Measurements from ENCODE around the gene RIMBP2.

Gene RIMBP2

DNA sequence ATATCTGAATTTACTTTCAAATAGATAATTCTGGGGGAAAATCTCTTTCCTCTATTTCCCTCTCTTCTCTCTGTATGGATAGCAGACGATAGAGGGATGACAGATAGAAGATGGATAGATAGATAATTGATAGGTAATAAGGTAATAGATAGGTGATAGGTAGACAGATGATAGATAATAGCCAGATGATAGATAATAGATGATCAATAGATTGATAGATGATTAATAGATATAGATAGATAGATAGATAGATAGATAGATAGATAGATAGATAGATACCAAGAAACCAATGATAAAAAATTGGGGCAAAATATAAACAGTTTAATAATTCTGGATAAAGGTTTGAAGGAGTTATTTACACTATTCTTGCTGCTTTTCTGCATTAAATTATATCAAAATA is 26.6 kb upstream of the RIMBP2 start:
- in situ Hi-C loops (cut with MboI; ENCODE audit: low sequenced_read_pairs) = loop anchor here (25.0 kb wide), 1 partner anchor 705 kb away; no protein-coding TSS in a partner anchor

DNA sequence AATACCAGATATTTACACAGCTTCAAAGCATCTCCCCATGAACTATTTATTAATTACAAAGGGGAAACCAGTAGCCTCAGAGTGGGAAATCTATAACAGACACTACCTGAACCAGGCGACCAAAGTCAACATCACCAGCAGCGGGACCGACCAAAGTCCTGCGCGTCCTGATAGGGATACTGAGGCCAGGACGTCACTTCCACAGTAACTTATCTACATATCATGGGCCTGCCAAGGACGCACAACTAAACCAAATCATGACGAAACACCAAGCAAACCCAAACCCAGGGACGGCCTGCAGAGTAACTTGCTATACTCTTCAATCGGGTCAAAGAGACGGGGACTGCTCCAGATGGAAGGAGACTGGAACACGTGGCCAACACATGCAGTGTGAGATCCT is 26.0 kb upstream of the RIMBP2 start:
- in situ Hi-C loops (cut with MboI; ENCODE audit: low sequenced_read_pairs) = loop anchor here (25.0 kb wide), 1 partner anchor 705 kb away; no protein-coding TSS in a partner anchor

DNA sequence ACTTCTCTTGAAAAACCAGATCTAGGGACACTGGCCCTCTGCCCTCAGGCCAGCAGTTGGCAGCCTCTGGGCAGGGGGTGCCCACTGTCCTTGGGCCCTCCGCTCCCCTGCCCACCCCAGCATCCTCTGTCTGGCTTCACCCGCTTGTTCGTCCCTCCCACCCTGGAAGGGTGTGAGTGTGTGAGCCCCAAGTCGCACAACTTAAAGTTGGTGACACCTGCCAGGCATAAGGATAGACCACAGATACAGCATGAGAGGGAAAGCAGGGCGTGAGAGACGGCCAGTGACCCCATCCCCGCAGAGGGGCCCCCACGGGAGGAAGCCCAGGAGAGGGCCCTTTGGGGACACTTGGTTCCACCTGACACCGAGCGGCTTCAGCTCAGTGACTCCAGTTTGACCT is 23.5 kb upstream of the RIMBP2 start:
- in situ Hi-C loops (cut with MboI; ENCODE audit: low sequenced_read_pairs) = loop anchor here (25.0 kb wide), 1 partner anchor 702 kb away; no protein-coding TSS in a partner anchor

DNA sequence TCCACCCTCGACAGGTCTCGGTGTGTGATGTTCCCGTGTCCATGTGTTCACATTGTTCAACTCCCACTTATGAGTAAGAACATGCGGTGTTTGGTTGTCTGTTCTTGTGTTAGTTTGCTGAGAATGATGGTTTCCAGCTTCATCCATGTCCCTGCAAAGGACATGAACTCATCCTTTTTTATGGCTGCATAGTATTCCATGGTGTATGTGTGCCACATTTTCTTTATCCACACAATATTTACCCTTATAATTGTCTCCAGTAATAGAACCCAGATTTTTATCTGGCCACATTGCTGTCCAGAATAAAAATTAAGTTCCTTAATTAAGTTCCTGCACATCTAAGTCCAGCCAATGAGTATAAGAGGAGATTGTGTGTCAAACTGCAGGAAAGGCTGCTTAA is 22.3 kb upstream of the RIMBP2 start:
- in situ Hi-C loops (cut with MboI; ENCODE audit: low sequenced_read_pairs) = loop anchor here (25.0 kb wide), 1 partner anchor 701 kb away; no protein-coding TSS in a partner anchor

DNA sequence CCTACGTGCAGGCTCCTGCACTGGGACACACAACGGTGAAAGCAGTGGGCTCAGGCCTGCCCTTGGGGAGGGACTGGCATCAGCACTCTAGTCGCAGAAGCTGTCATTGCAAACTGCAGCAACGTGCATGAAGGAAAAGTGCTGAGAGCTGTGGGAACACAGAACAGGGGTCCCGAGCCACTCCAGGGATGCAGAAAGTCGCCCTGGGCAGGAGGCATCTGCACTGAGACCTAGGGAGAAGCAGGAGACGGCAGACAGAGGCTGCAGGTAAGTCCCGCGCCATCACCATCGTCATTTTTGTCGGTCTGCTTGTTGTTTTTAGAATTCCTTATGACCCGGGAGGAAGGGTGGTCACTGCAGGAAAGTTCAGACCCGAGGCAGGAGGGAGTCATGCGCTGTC is 21.6 kb upstream of the RIMBP2 start:
- in situ Hi-C loops (cut with MboI; ENCODE audit: low sequenced_read_pairs) = loop anchor here (25.0 kb wide), 1 partner anchor 700 kb away; no protein-coding TSS in a partner anchor

DNA sequence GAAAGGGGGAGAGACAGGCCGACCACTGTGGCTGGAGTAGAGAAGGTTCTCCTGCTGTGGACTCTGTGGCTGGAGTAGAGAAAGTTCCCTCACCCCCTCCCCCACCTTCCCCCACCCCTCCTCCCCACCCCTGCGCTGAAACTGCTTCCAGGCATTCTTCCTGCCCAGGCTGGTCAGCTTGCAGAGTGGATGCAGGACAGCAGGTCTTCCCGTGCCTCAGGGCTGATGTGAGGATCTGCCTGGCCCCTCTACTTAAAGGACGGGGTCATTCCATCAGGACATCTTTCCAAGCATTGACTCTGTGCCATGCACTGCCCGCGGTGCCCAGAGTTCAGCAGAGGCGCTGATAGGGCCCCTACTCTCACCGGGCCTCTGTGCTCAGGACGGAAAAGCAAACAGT is 13.2 kb upstream of the RIMBP2 start:
- in situ Hi-C loops (cut with MboI; ENCODE audit: low sequenced_read_pairs) = loop anchor here (25.0 kb wide), 1 partner anchor 692 kb away; no protein-coding TSS in a partner anchor

DNA sequence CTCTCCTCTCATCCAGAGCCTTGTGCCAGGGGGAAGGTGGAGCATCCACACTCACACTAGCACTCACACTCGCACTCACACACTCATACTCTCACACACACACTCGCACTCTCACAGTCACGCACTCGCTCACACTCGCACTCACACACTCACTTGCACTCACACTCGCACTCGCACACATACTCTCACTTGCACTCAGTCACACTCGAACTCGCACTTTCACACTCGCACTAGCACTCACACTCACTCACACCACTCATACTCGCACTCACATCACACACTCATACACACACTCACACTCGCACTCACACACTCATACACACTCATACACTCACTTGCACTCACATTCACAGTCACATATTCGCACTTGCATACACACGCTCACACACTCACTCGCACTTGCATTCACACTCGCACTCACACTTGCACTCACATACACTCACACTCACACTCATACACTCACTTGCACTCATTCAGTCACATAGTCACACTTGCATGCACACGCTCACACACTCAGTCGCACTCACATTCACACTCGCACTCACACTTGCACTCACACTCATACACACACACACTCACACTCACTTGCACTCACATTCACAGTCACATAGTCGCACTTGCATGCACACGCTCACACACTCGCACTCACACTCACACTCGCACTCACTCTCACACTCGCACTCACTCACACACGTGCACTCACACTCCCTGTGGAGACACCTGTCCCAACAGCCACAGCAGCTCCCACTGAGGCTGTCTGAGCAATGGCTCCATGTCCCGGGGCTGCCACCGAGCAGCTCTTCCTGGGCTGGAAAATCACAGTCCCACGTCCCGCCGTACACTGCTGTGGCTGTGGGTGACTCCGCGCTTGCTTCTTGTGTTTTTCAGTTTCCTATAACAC is 12.3 kb upstream of the RIMBP2 start:
- in situ Hi-C loops (cut with MboI; ENCODE audit: low sequenced_read_pairs) = loop anchor here (25.0 kb wide), 1 partner anchor 691 kb away; no protein-coding TSS in a partner anchor

DNA sequence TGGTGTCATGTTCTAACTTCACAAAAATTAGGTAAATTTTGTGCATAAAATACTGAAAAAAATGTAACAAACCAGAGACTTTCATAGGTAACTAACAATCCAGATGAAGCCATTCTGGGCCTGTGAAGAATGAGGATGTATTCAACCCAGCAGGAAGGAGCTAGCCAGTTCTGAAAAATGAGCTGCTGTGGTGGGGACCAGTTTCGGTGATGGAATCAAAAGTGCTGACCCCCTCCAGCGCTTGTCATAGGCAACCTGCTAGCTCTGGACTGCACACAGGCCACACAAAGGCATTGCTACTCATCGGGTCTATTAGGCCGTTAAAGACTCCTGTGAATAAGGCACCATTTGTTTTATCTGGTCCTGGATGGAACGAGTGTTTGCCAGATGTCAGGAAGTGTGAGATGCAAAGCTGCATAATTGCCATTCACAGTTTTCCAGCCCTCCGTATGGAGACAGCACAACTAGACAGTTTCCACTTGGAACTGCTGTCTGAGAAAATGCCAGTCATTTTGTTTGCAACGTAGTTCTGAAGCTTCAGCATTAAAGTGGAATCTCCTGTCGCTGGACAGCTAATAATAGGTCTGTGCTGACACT is 3.3 kb upstream of the RIMBP2 start:
- in situ Hi-C loops (cut with MboI; ENCODE audit: low sequenced_read_pairs) = no loop called here

DNA sequence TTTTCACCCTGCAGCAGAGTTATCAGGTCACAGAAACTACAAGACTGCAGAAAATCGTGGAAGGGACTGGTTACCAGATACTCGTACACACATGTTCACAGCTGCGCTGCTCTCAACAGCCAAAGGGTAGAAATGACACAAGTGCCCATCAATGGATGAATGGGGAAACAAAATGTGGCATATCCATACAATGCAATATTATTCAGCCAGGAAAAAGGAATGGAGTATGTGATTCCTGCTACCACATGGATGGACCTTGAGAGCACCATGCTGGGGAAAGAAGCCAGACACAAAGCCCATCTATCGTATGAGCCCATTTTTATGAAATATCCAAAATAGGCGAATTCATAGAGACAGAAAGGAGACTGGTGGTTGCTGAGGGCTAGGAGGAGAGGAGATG is 1.7 kb upstream of the RIMBP2 start:
- in situ Hi-C loops (cut with MboI; ENCODE audit: low sequenced_read_pairs) = no loop called here

DNA sequence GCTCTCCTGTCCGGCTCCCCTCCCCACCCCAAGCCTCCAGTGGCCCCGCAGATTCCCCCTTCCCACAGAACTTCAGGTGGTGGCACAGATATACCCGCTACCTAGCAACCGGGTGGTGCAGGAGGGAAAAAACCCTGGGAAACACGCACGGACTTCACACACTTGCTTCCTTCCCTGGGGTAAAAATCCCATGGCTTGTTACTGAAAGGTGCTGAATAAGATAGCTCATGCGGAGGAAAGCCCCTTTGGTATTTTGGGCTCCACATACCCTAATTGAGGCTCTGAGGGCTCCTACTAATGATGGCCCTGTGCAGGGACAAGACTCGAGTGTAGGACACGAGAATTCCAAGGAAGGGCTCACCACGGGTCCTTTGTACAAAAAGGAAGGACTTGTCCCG is 869 bp upstream of the RIMBP2 start:
- in situ Hi-C loops (cut with MboI; ENCODE audit: low sequenced_read_pairs) = no loop called here

DNA sequence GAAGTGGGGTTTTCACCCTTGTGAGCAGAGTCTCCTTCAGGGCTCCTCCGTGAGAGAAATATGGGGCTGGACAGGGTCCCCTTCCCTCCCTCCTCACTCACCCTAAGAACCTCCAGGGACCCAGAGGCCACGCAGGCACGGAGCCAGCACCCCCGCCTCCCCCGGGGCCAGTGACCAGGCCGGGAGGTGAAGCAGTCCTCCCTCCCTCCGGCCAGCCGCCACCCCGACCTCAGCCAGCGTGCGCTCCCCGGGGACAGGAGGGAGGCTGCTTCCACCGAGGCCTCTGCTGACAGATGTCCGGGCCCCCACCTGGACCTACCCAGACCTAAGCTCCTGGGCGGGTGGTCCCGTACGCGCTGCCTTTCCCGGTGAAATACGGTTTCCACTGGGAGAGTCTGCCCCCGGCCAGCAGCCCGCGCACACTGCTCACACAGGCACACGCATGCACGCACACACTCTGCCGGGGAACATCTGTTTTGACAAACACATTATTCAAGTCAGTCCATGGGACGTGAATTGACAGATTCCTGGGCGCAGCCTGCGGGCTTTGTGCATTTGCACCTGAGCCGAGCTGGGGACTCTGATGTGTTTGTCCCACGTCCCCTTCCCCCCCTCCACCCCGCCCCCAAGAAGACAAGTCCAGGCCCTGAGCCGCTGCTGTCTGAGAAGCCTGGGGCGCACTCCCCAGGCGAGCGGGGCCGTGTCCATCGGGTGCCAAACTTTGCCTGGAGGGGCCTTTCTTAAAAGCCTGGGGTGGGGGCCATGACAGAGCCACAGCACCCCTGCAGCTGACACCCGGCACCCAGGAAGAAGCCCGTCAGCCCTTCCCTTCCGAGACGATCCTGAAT is 725 bp downstream of the RIMBP2 start:
- in situ Hi-C loops (cut with MboI; ENCODE audit: low sequenced_read_pairs) = no loop called here

DNA sequence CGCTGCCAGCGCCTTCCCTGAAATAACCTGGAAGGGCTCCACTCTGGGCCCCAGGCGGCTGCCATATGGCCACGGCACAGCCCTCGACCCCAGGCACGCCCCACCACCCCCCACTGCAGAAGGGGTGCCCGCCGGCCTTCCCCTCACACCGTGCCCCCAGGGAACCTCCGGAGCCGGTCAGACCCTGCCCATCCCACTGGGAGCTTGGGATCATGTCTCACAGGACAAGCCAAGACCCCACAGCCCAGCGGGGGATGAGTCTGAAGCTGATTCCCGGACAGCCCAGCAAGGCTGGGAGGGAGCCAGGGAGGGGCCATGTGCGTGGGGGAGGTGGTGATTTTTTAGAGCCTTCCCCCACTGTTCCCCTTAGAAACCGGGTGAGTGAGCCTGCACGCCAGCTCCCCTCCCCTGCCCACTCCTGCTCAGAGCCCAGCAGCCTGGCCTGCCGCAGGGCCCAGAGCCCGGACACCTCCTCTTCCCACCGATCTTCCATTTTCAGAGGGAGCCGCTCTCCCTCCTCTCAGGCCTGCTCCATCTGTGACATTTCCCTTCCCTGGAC is 1.4 kb downstream of the RIMBP2 start:
- in situ Hi-C loops (cut with MboI; ENCODE audit: low sequenced_read_pairs) = no loop called here

DNA sequence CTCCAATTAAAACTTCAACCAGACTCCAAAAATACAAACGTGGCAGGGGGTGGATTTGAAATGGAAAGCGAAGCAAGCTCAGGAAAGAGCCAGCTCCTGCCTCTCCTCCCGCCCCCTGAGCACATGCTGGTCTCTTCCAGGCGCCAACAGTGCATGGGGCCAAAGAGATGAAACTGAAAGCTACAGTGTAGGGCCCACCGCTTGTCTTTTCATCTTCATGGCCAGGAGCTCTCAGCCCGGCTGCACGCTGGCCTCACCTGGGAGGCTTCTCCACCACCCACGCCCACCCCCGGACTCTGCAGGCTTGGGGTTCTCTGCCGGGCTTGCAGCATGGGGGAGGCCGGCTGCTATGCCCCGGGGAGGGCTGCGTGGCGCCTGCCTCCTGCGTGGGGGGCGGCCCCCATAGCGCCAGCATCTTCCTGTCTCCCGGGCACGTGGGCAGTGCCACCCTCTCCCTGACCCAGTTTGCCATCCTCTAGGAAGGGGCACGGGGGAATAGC is 2.0 kb downstream of the RIMBP2 start:
- in situ Hi-C loops (cut with MboI; ENCODE audit: low sequenced_read_pairs) = no loop called here

DNA sequence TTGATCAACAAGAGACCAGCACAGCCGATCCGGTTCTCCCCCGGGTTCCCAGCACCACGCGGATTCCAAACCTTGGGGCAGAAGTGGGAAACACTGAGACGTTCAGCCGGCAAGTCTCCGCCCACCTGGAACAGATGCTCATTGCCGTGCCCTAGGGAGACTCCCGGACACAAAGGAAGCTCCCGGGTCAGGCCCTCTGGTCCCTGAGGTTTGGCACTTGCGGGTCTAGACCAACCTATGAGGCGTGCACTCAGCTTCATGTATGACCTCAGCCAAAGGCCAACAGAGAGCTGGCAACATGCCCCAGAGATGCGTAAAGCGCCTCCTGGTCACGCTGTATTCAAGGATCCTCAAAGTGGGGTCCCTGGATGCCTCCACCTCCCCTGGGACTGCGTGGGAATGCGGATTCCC is 2.5 kb downstream of the RIMBP2 start:
- in situ Hi-C loops (cut with MboI; ENCODE audit: low sequenced_read_pairs) = no loop called here

DNA sequence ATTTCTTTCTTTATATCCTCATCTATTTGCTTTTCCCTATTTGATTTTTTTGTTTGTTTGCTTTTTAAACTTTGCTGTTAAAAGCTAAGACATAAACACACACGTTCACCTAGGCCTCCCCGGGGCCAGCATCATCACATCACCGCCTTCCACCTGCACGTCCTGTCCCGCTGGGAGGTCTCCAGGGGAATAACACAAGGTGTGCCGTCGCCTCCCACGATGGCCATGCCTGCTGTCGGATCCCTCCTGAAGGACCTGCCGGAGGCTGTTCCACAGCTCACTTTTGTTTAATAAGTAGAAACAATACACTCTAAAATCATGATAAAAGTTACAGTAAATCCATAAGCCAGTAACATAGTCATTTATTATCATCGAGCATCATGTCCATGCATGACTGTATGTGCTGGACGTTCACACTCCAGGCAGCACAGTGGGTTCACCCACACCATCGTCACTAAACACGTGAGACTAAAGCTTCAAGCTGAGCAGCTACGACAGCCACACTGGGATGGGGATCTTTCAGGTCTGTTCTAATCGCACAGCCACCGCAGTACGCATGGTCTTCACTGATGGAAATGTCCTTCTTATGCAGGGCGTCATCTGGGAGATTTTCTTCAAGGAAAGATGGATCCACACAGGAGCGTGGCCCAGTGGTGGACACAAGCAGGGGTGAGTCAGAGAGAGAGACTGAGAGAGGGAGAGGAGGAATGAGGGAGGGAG is 3.6 kb downstream of the RIMBP2 start:
- in situ Hi-C loops (cut with MboI; ENCODE audit: low sequenced_read_pairs) = no loop called here

DNA sequence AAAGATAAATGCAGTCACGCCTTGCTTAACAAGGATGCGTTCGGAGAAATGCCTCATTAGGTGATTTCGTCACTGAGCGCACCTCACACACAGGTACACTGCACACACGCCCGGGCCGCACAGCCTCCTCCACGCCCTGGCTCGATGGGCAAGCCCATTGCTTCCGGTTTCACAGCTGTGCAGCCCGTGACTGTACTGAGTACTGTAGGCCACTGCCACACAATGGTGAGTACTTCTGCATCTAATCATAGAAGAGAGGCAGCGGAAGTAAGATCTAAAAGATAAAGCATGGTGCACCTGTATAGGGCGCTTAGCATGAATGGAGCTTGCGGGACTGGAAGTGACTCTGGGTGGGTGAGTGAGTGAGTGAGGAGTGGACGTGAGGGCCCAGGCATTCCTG is 4.3 kb downstream of the RIMBP2 start:
- in situ Hi-C loops (cut with MboI; ENCODE audit: low sequenced_read_pairs) = no loop called here

DNA sequence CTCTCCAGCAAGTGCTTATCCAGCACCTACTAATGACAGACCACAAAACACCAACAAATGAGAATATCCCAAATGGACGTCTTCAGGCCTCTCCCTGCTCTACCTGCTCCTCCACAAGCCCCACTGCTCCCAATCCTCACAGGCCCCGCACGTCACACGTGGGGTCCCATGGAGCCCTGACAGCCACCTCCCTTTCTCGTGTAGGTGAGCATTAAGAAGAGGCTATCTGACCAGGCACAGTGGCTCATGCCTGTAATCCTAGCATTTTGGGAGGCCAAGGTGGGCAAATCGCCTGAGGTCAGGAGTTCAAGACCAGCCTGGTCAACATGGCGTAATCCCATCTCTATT is 5.4 kb downstream of the RIMBP2 start:
- in situ Hi-C loops (cut with MboI; ENCODE audit: low sequenced_read_pairs) = no loop called here

DNA sequence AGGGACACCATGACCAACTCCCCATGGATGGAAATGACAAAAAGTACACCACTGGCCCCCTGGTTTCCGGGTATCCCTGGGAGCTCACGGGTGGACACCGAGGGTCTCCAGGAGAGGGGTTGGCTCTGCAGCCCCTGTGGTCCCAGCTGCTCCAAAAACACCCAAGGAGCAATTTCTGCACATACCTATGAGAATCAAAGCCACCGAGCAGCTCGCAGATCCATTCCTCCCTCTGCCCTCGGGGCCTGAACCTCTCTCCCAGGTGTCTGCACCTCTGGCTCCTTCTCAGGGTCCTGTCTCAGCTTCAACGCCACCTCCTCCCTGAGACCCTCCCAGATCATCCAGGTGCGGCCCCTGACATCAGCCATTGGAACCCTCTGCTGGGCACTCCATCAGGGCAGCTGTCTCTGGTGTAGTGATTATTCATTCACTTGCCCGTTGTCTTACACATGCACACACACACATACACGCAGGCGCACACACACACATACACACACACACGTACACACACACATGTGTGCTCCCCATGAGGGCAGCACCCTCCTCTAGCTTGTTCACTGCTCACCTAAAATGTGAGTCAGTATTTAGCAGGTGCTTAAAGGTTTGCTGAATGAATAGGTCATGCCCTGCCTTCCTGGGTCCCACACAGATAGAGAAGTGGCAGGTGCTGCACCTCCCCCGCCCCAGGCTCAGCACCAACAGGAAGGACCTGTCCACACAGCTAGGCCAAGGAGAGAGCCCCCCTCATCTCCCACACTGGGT is 5.9 kb downstream of the RIMBP2 start:
- in situ Hi-C loops (cut with MboI; ENCODE audit: low sequenced_read_pairs) = no loop called here
